Measurements from ENCODE around the gene BICRA. TPM values are rescaled to one million over a fixed set of nuclear protein-coding genes. Genes with fewer than 3 reads are reported as not detected.

The BICRA gene
- total and polyA plus RNA-seq, 2 of the 8 experiments (the other 6 are each of a cell fraction or from before 2014, with no cell fraction given), result 1.5 to 29.2 TPM

- H3K23me2 ChIP-seq (ENCODE audit: low read depth, low read length), result peaks cover 13% of the 10 kb centered on the region; the same call in 1 of the 2 replicates
- H3K4me1 ChIP-seq (replicated peaks in 1 of 4; ENCODE audit: control insufficient read depth in 3 of 4, insufficient read depth in 4 of 4, low read length in 3 of 4), result 0 out of 7 replicates have a peak, but pooled peaks cover 0 to 2% (median 0%) of the 10 kb centered on the region in 4 experiments
- peaks cover 11% of the 10 kb centered on the region for H3K79me1 ChIP-seq (ENCODE audit: low read depth, low read length)
- H3K9ac ChIP-seq (replicated peaks in 1 of 4; ENCODE audit: extremely low read depth in 1 of 4, low read depth in 3 of 4, low read length in 3 of 4), result peak overlapping the region in 1 of 4 experiments; percentile 17; a peak in 1 of 7 replicates
- H3K18ac ChIP-seq (ENCODE audit: extremely low read depth, low read length), result no peak overlapping the region
- no peak overlapping the region for H2BK5ac ChIP-seq (ENCODE audit: low read depth, low read length)
- H3K23ac ChIP-seq (ENCODE audit: insufficient read length), result no peak overlapping the region
- no peak overlapping the region for H2BK12ac ChIP-seq (ENCODE audit: low read depth, low read length)
- H2BK20ac ChIP-seq (ENCODE audit: low read length), result no peak overlapping the region
- no peaks in the 10 kb centered on the region for H3K27me3 ChIP-seq (replicated peaks in 1 of 4; ENCODE audit: control insufficient read depth in 3 of 4, extremely low read depth in 1 of 4, insufficient read depth in 3 of 4, low read length in 3 of 4)
- POLR2A ChIA-PET (ENCODE audit: partially characterized antibody), result no interaction called here
- CTCF ChIA-PET (ENCODE audit: partially characterized antibody), result interaction anchor here (0.8 to 1.3 kb wide), 5 partner anchors 10 to 238 kb away, joined by 3 to 5 read pairs (median 4); partner anchors contain the start of gene EHD2
- no peak overlapping the region for H2AFZ ChIP-seq (ENCODE audit: low read length)
- no peak overlapping the region for H3K4me3 ChIP-seq (ENCODE audit: extremely low read depth in 1 of 4, insufficient read depth in 2 of 4, low read depth in 3 of 4, low read length in 4 of 4)
- no peak overlapping the region for H4K8ac ChIP-seq (ENCODE audit: extremely low read depth, insufficient read depth, low read length)
- peaks cover 0 to 12% of the 10 kb centered on the region in 2 experiments for H4K20me1 ChIP-seq (replicated peaks in 1 of 2; ENCODE audit: control insufficient read depth in 1 of 2, insufficient read depth in 2 of 2, low read length in 2 of 2)
- no peak overlapping the region for H3K4me2 ChIP-seq (ENCODE audit: insufficient read depth in 1 of 2, low read depth in 2 of 2, low read length in 2 of 2)
- no peak overlapping the region for H3K27ac ChIP-seq (ENCODE audit: low read depth, low read length)
- no peak for DNase-seq (ENCODE audit: low read depth in 1 of 2, low spot score in 2 of 2)
- FAIRE-seq, result no peak
- peaks cover 2 to 33% (median 8%) of the 10 kb centered on the region in 4 experiments; a peak in 5 of 8 replicates for H3K36me3 ChIP-seq (ENCODE audit: control insufficient read depth in 2 of 4, insufficient read depth in 4 of 4, low read length in 3 of 4)
- no peaks in the 10 kb centered on the region for H3K9me3 ChIP-seq (ENCODE audit: insufficient read depth in 2 of 2, low read depth in 1 of 2, low read length in 1 of 2)
- no peak overlapping the region for H2BK120ac ChIP-seq (replicated peaks; ENCODE audit: low read depth, low read length)
- WGBS, 2 experiments (ENCODE audit: extremely low coverage in 1 of 2, insufficient coverage in 1 of 2, insufficient read length in 1 of 2, insufficient replicate concordance in 2 of 2, low coverage in 1 of 2, low lambda C conversion rate in 2 of 2, missing lambda C conversion rate in 1 of 2), result 97% methylated on average over 5 of the region's 5 CpGs; no CpG with 5 or more reads in 1 of the 2 experiments
- no peak overlapping the region for H3K14ac ChIP-seq (ENCODE audit: insufficient read length)
- H4K5ac ChIP-seq (ENCODE audit: insufficient read length, low read depth, low read length), result no peak overlapping the region
- H3K79me2 ChIP-seq (ENCODE audit: control insufficient read depth in 1 of 2, insufficient read depth in 2 of 2, low read length in 2 of 2), result peaks cover 0 to 5% of the 10 kb centered on the region in 2 experiments; a peak in 1 of 4 replicates
- no peak overlapping the region for H2BK15ac ChIP-seq (ENCODE audit: low read length)
- H3K4ac ChIP-seq (replicated peaks; ENCODE audit: insufficient read length, low read depth, low read length), result no peak overlapping the region
- H4K91ac ChIP-seq (replicated peaks; ENCODE audit: insufficient read length, low read length), result no peak overlapping the region
- no peak overlapping the region for H3K56ac ChIP-seq (replicated peaks; ENCODE audit: insufficient read length, low read depth, low read length)
- H2AK5ac ChIP-seq (ENCODE audit: low read depth, low read length), result no peak overlapping the region
- TF ChIP-seq CREB1 (IDR thresholded peaks at IDR 0.05) (no peak), USF2 (IDR thresholded peaks at IDR 0.05; ENCODE audit: low read length) (no peak), CEBPB (IDR thresholded peaks at IDR 0.05; ENCODE audit: low read depth, low read length) (no peak), TCF12 (IDR thresholded peaks at IDR 0.05; ENCODE audit: low read depth, low read length) (no peak), TAF7 (optimal IDR thresholded peaks at IDR 0.05; ENCODE audit: borderline replicate concordance, low read depth, low read length) (no peak), RFX5 (IDR thresholded peaks at IDR 0.05; ENCODE audit: borderline replicate concordance, low read depth, low read length) (no peak), RAD21 (IDR thresholded peaks at IDR 0.05 in 1 of 2, conservative IDR thresholded peaks at IDR 0.05 in 1 of 2; ENCODE audit: low read depth in 2 of 2, low read length in 2 of 2) (no peak), SP4 (IDR thresholded peaks at IDR 0.05; ENCODE audit: low read length) (no peak), FOSL1 (IDR thresholded peaks at IDR 0.05; ENCODE audit: insufficient read depth, low read depth, low read length) (no peak), RXRA (IDR thresholded peaks at IDR 0.05; ENCODE audit: insufficient read depth, low read depth, low read length) (no peak), JUN (IDR thresholded peaks at IDR 0.05; ENCODE audit: low read depth, low read length) (no peak), GABPA (IDR thresholded peaks at IDR 0.05; ENCODE audit: borderline replicate concordance, insufficient read depth, low read length) (no peak), SAP30 (IDR thresholded peaks at IDR 0.05; ENCODE audit: insufficient read depth, insufficient replicate concordance, low read length) (no peak)
Observed at GRCh38 chr19:47674548-47674947, 65.6 kb downstream of the BICRA start.

Data from H1 (cell line).